K562 (cell line): Measurements from ENCODE around the gene WDR81. TPM values are rescaled to one million over a fixed set of nuclear protein-coding genes. Genes with fewer than 3 reads are reported as not detected.
A peak's percentile ranks its signal among the peaks of the same experiment; 100 is the strongest.

Experiments used
- ATAC-seq: fragments of 200-7000 bp; cut with Tn5 transposase; 3 replicates; pipeline ENCODE4 v1.9.1; 2020; ENCODE audit warnings: moderate library complexity
- BruUV-seq: library from RNA; stranded (reverse); fragments of 400-500 nt; replicated peaks from 2 replicates; lab custom pipeline; 2021; lab: Mats Ljungman, UMichigan
- CTCF ChIA-PET: fragments of 300-600 bp; formaldehyde crosslinking; extraction: SDS; loops from one replicate; lab custom pipeline; 2021; ENCODE audit warnings: low intra/inter-chr PET ratio; lab: Yijun Ruan, JAX
- POLR2A ChIA-PET: fragments of 300-600, 350-650 bp; sonication (Branson Sonifier 250); formaldehyde crosslinking; extraction: SDS; loops from one replicate; lab custom pipeline; 2021; ENCODE audit warnings: antibody characterized with exemption, inconsistent platforms; lab: Yijun Ruan, JAX
- DNase-seq, 4 experiments: peaks; one replicate each; pipeline versions ENCODE4 v3.0.0 to v3.0.0-alpha.2; 2011 to 2018; ENCODE audit warnings: low spot score in 3 of 4, mixed read lengths in 3 of 4; ENCODE audit errors: extremely low read depth in 1 of 4
- FAIRE-seq: peaks from 2 replicates; lab custom pipeline; 2011; peaks lifted over from hg19 to GRCh38; lab: Jason Lieb, UNC
- H2AFZ ChIP-seq: 2 replicates; pipeline ENCODE4 v1.6.0; 2011; ENCODE audit warnings: low read depth, low read length, control low read depth, inconsistent platforms
- H3K27ac ChIP-seq: fragments of 200-600 bp; 3 replicates; pipeline ENCODE4 v1.8.0; 2011; ENCODE audit warnings: low read depth, mild to moderate bottlenecking, control low read depth, inconsistent platforms, low read length, moderate library complexity, mixed read lengths; ENCODE audit errors: extremely low read depth
- H3K27me3 ChIP-seq, 2 experiments: fragments of 300-600 bp in 1 of 2; 2 replicates in 1 of 2; 3 replicates in 1 of 2; pipeline versions ENCODE4 v1.6.0 to v1.8.0; 2011; ENCODE audit warnings: inconsistent platforms in 2 of 2, low read length in 2 of 2, mild to moderate bottlenecking in 1 of 2, mixed read lengths in 1 of 2, moderate library complexity in 1 of 2; ENCODE audit not compliant: control insufficient read depth in 2 of 2, insufficient read depth in 2 of 2
- H3K36me3 ChIP-seq: fragments of 300-600 bp; 3 replicates; pipeline ENCODE4 v1.8.0; 2011; ENCODE audit warnings: mild to moderate bottlenecking, low read length, inconsistent platforms; ENCODE audit not compliant: control insufficient read depth, insufficient read depth
- H3K4me1 ChIP-seq, 2 experiments: fragments of 200-600 bp in 1 of 2; replicated peaks in 1 of 2; 2 replicates in 1 of 2; 3 replicates in 1 of 2; pipeline versions ENCODE4 v1.5.1 to v1.8.0; 2011; ENCODE audit warnings: inconsistent platforms in 2 of 2, low read length in 2 of 2, mild to moderate bottlenecking in 1 of 2, mixed read lengths in 1 of 2, moderate library complexity in 1 of 2; ENCODE audit not compliant: control insufficient read depth in 2 of 2, insufficient read depth in 2 of 2
- H3K4me2 ChIP-seq: 2 replicates; pipeline ENCODE4 v1.6.1; 2011; ENCODE audit warnings: low read length, control low read depth, inconsistent platforms, mixed read lengths; ENCODE audit not compliant: insufficient read depth
- H3K4me3 ChIP-seq: fragments of 200-600 bp; sonication (generic), shearing (Covaris generic); 2 replicates; pipeline ENCODE4 v1.5.1; 2016; ENCODE audit warnings: control low read depth, inconsistent platforms
- H3K79me2 ChIP-seq: fragments of 200-600 bp; 3 replicates; pipeline ENCODE4 v1.8.0; 2011; ENCODE audit warnings: low read length, inconsistent platforms; ENCODE audit not compliant: control insufficient read depth, insufficient read depth
- H3K9ac ChIP-seq, 2 experiments: 2 replicates each; pipeline versions ENCODE4 v1.6.0 to v1.6.1; 2011; ENCODE audit warnings: low read depth in 2 of 2, low read length in 2 of 2, control low read depth in 1 of 2, inconsistent platforms in 1 of 2, mild to moderate bottlenecking in 1 of 2, mixed read lengths in 1 of 2; ENCODE audit not compliant: insufficient read depth in 1 of 2
- H3K9me1 ChIP-seq: one replicate; pipeline ENCODE4 v1.6.0; 2011; ENCODE audit warnings: inconsistent platforms, mild to moderate bottlenecking, low read length, moderate library complexity; ENCODE audit not compliant: control insufficient read depth, insufficient read depth
- H3K9me3 ChIP-seq: replicated peaks from 2 replicates; pipeline ENCODE4 v1.5.1; 2011; ENCODE audit warnings: low read depth, low read length, inconsistent platforms; ENCODE audit not compliant: control insufficient read depth, insufficient read depth
- H4K20me1 ChIP-seq: replicated peaks from 2 replicates; pipeline ENCODE4 v1.6.1; 2011; ENCODE audit warnings: low read length, inconsistent platforms, mixed read lengths; ENCODE audit not compliant: control insufficient read depth, insufficient read depth
- ARID2 ChIP-seq: fragments of 450-650 bp; IDR thresholded peaks from 2 replicates; pipeline ENCODE4 v1.6.1; 2017; ENCODE audit warnings: antibody characterized with exemption, mild to moderate bottlenecking
- ESRRA ChIP-seq: fragments of 450-650 bp; IDR thresholded peaks from 2 replicates; pipeline ENCODE4 v1.6.1; 2014; ENCODE audit warnings: low read depth, mild to moderate bottlenecking, moderate library complexity, borderline replicate concordance
- EWSR1 ChIP-seq: fragments of 450-650 bp; IDR thresholded peaks from 2 replicates; pipeline ENCODE4 v1.6.1; 2018; ENCODE audit warnings: borderline replicate concordance, mild to moderate bottlenecking, low read depth, moderate library complexity; ENCODE audit not compliant: partially characterized antibody
- FOXK2 ChIP-seq, 2 experiments: fragments of 450-650 bp; IDR thresholded peaks in 1 of 2; conservative IDR thresholded peaks in 1 of 2; 2 replicates each; pipeline ENCODE4 v1.6.1; 2016; ENCODE audit warnings: low read depth in 2 of 2, mild to moderate bottlenecking in 1 of 2
- KAT8 ChIP-seq: fragments of 450-650 bp; IDR thresholded peaks from 2 replicates; pipeline ENCODE4 v1.6.1; 2016; ENCODE audit warnings: low read depth, mild to moderate bottlenecking
- MEF2D ChIP-seq: conservative IDR thresholded peaks from 2 replicates; pipeline ENCODE4 v1.6.1; 2016; ENCODE audit warnings: low read depth, missing genetic modification characterization, missing compliant biosample characterization
- MTA1 ChIP-seq: fragments of 450-650 bp; IDR thresholded peaks from 2 replicates; pipeline ENCODE4 v1.6.1; 2017; ENCODE audit warnings: borderline replicate concordance
- MTA2 ChIP-seq: fragments of 450-650 bp; IDR thresholded peaks from 2 replicates; pipeline ENCODE4 v1.6.1; 2016; ENCODE audit warnings: low read depth
- NCOA4 ChIP-seq: fragments of 450-650 bp; IDR thresholded peaks from 2 replicates; pipeline ENCODE4 v1.6.1; 2018; ENCODE audit warnings: mild to moderate bottlenecking; ENCODE audit not compliant: partially characterized antibody
- SRF ChIP-seq, 2 experiments: fragments of 250-450, 450-650 bp in 1 of 2; sonication (Bioruptor Pico) in 1 of 2; sonication (generic) in 1 of 2; formaldehyde crosslinking; IDR thresholded peaks; 2 replicates each; pipeline versions ENCODE4 v1.5.0 to v1.5.1; 2020 to 2022; ENCODE audit warnings: mild to moderate bottlenecking in 1 of 2, missing genetic modification reagents in 1 of 2
- STAT5B ChIP-seq: fragments of 250-450 bp; sonication (Bioruptor Pico); IDR thresholded peaks from 2 replicates; pipeline ENCODE4 v1.8.0; 2021; ENCODE audit warnings: mild to moderate bottlenecking, inconsistent platforms
- VEZF1 ChIP-seq: fragments of 200-800 bp; sonication (Bioruptor generic); IDR thresholded peaks from 2 replicates; pipeline ENCODE4 v1.6.1; 2017; ENCODE audit warnings: missing genetic modification characterization, missing compliant biosample characterization
- ZNF146 ChIP-seq: IDR thresholded peaks from one replicate; pipeline ENCODE4 v1.6.1; 2018; ENCODE audit warnings: missing compliant biosample characterization; ENCODE audit not compliant: unreplicated experiment
- ZNF431 ChIP-seq: sonication (generic); formaldehyde crosslinking; IDR thresholded peaks from 2 replicates; pipeline ENCODE4 v1.8.0; 2022; ENCODE audit warnings: mild to moderate bottlenecking, missing genetic modification reagents
- WGBS: fragments of 100-300 bp; shearing (Covaris generic); methylation state at CpG from one replicate; pipeline ENCODE4 v1.1.6; 2016; ENCODE audit warnings: low coverage, mixed read lengths; ENCODE audit not compliant: insufficient coverage; ENCODE audit errors: missing lambda C conversion rate; 5-methylcytosine and 5-hydroxymethylcytosine counted together
- in situ Hi-C: fragments of 300-500 bp; cut with MboI; formaldehyde crosslinking; loops from 4 replicates; pipeline ENCODE4 v1.15.0; 2018; ENCODE audit warnings: inconsistent platforms, mixed read lengths
- intact Hi-C: fragments of 100-400 bp; cut with micrococcal nuclease; formaldehyde crosslinking; loops from 2 replicates; pipeline ENCODE4 v1.14.2; 2022
- polyA plus RNA-seq, 8 experiments: library from polyadenylated mRNA; depleted of rRNA in 4 of 8; stranded (reverse) in 5 of 8; unstranded in 3 of 8; fragments of >200 nt; fragmentation: Nextera tagmentation in 2 of 8; fragmentation: Illumina TruSeq in 1 of 8; extraction: Ambion mirVana in 2 of 8; extraction: Trizol in 1 of 8; gene quantifications; 2 replicates each; pipeline versions ENCODE4 v1.2.1 to v1.2.3, GENCODE V29; 2011 to 2014; ENCODE audit warnings: inconsistent platforms in 1 of 8, missing spikeins in 1 of 8
- total RNA-seq, 7 experiments: library from RNA; depleted of rRNA in 6 of 7; stranded (reverse); fragments of >200 nt in 6 of 7; fragmentation: Illumina TruSeq in 2 of 7; extraction: Trizol in 2 of 7; gene quantifications; 2 replicates each; pipeline versions ENCODE4 v1.2.1 to v1.2.3, GENCODE V29; 2011 to 2021; ENCODE audit warnings: low replicate concordance in 1 of 7
- TF ChIP-seq, protein P1 (sequence below): fragments of 450-650 bp; conservative IDR thresholded peaks from 2 replicates; pipeline ENCODE4 v1.6.1; 2016; ENCODE audit warnings: missing genetic modification characterization, low read depth, mild to moderate bottlenecking, missing compliant biosample characterization, moderate library complexity
- TF ChIP-seq, protein P2 (sequence below): fragments of 250-450 bp; sonication (Bioruptor Pico); IDR thresholded peaks from 2 replicates; pipeline ENCODE4 v1.4.0; 2020; ENCODE audit warnings: mild to moderate bottlenecking

The WDR81 gene
- total and polyA plus RNA-seq, 9 of the 15 experiments (the other 6 are each of a cell fraction or from before 2014, with no cell fraction given), result 0.01 to 17.1 (median 3.3) TPM

GRCh38 chr17:1697681-1698080 lies 26.8 kb upstream of the WDR81 start:
- POLR2A ChIA-PET, result no interaction called here
- no peaks in the 10 kb centered on the region for H3K36me3 ChIP-seq
- WGBS, result 56% methylated on average over 5 of the region's 5 CpGs
- no peaks in the 10 kb centered on the region for H3K9me3 ChIP-seq
- in situ Hi-C loops, result no loop called here
- no peaks in the 10 kb centered on the region for H3K9me1 ChIP-seq
- no peaks in the 10 kb centered on the region for H3K79me2 ChIP-seq
- no peak overlapping the region for H3K4me3 ChIP-seq
- ATAC-seq (no peak), FAIRE-seq (no peak), DNase-seq (no peak)
- BruUV-seq, result no TSS peak
- H3K4me2 ChIP-seq, result no peak overlapping the region
- no peak overlapping the region for H3K27ac ChIP-seq
- H3K9ac ChIP-seq, result no peak overlapping the region
- CTCF ChIA-PET, result no interaction called here
- H3K4me1 ChIP-seq, result no peaks in the 10 kb centered on the region
- H3K27me3 ChIP-seq, result no peaks in the 10 kb centered on the region
- no peaks in the 10 kb centered on the region for H4K20me1 ChIP-seq
- peak overlapping the region; percentile 51; the same call in 1 of the 2 replicates for H2AFZ ChIP-seq
- intact Hi-C loops, result no loop called here
- TF ChIP-seq MTA1 (no peak), ZNF431 (no peak), SRF (CRISPR knock-in tag; IDR thresholded peaks at IDR 0.05) (no peak), VEZF1 (CRISPR knock-in tag) (no peak), ZNF146 (CRISPR knock-in tag) (no peak), STAT5B (CRISPR knock-in tag) (no peak), ESRRA (no peak), MEF2D (no peak), KAT8 (no peak), NCOA4 (no peak), MTA2 (no peak), FOXK2 (conservative IDR thresholded peaks at IDR 0.05 in 1 of 2, IDR thresholded peaks at IDR 0.05 in 1 of 2; ENCODE audit: low read depth in 2 of 2) (no peak), EWSR1 (no peak), ARID2 (no peak)
- TF ChIP-seq, protein P1, sequence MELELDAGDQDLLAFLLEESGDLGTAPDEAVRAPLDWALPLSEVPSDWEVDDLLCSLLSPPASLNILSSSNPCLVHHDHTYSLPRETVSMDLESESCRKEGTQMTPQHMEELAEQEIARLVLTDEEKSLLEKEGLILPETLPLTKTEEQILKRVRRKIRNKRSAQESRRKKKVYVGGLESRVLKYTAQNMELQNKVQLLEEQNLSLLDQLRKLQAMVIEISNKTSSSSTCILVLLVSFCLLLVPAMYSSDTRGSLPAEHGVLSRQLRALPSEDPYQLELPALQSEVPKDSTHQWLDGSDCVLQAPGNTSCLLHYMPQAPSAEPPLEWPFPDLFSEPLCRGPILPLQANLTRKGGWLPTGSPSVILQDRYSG (tag), result no peak
- TF ChIP-seq, protein P2, sequence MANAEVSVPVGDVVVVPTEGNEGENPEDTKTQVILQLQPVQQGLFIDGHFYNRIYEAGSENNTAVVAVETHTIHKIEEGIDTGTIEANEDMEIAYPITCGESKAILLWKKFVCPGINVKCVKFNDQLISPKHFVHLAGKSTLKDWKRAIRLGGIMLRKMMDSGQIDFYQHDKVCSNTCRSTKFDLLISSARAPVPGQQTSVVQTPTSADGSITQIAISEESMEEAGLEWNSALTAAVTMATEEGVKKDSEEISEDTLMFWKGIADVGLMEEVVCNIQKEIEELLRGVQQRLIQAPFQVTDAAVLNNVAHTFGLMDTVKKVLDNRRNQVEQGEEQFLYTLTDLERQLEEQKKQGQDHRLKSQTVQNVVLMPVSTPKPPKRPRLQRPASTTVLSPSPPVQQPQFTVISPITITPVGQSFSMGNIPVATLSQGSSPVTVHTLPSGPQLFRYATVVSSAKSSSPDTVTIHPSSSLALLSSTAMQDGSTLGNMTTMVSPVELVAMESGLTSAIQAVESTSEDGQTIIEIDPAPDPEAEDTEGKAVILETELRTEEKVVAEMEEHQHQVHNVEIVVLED (CRISPR knock-in tag), result no peak
